ENCODE data around the gene DDX50.

The DDX50 gene

GRCh38 chr10:68895041-68895440 lies 6.1 kb upstream of the DDX50 start:
- H3K4me3 ChIP-seq (ENCODE audit: low read length) = no peak overlapping the region
- H3K4me2 ChIP-seq (ENCODE audit: low read length) = no peak overlapping the region
- H3K27ac ChIP-seq (ENCODE audit: low read depth, low read length) = no peak overlapping the region
- H3K79me2 ChIP-seq (ENCODE audit: control insufficient read depth, low read length) = no peaks in the 10 kb centered on the region
- H3K9me3 ChIP-seq (ENCODE audit: control insufficient read depth, insufficient read depth, low read length) = no peaks in the 10 kb centered on the region
- no peaks in the 10 kb centered on the region for H3F3A ChIP-seq (ENCODE audit: control insufficient read depth, insufficient read depth)
- H3K4me1 ChIP-seq (ENCODE audit: control insufficient read depth, low read length) = peaks cover under 1% of the 10 kb centered on the region; the same call in 1 of the 2 replicates
- no peaks in the 10 kb centered on the region for H3K9me2 ChIP-seq (replicated peaks; ENCODE audit: control insufficient read depth, low read length)
- H3K27me3 ChIP-seq (ENCODE audit: control insufficient read depth, low read length) = no peaks in the 10 kb centered on the region; the same call in 1 of the 2 replicates
- H3K36me3 ChIP-seq (ENCODE audit: control insufficient read depth, low read length) = no peaks in the 10 kb centered on the region
- TF ChIP-seq EZH2phosphoT487 (IDR thresholded peaks at IDR 0.05; ENCODE audit: borderline replicate concordance, low read length) = no peak
- no peak for TF ChIP-seq CTCF (IDR thresholded peaks at IDR 0.05; ENCODE audit: low read depth, low read length, poor library complexity, severe bottlenecking)
- no peaks in the 10 kb centered on the region for H4K20me1 ChIP-seq (ENCODE audit: control insufficient read depth, insufficient read depth, low read depth, low read length)

DNA sequence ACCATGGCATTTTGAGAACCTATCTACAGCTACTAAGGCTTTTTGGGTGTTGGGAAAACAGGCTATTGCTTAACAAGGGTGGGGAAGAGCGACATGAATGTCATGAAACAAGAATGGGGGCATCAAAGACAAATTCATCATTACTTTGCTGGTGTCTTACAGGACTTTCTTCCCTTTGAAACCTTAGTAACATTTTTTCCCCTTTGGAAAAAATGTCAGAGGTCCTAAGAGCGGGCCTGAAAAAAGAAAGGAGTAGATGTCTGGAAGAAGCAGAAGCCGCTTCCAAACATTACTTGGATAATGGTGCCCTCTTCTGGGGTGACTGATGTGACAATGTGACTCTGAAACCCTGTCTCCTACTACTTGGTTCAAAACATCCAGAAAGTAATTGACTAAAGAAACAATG lies 3.8 kb upstream of the DDX50 start:
- no peaks in the 10 kb centered on the region for H3K9me2 ChIP-seq (replicated peaks; ENCODE audit: control insufficient read depth, low read length)
- H3K36me3 ChIP-seq (ENCODE audit: control insufficient read depth, low read length) = peaks cover 8% of the 10 kb centered on the region
- no peak overlapping the region for H3K4me3 ChIP-seq (ENCODE audit: low read length)
- H3K4me2 ChIP-seq (ENCODE audit: low read length) = no peak overlapping the region
- TF ChIP-seq EZH2phosphoT487 (IDR thresholded peaks at IDR 0.05; ENCODE audit: borderline replicate concordance, low read length) = no peak
- TF ChIP-seq CTCF (IDR thresholded peaks at IDR 0.05; ENCODE audit: low read depth, low read length, poor library complexity, severe bottlenecking) = peak; percentile 58
- no peaks in the 10 kb centered on the region for H4K20me1 ChIP-seq (ENCODE audit: control insufficient read depth, insufficient read depth, low read depth, low read length)
- H3K9me3 ChIP-seq (ENCODE audit: control insufficient read depth, insufficient read depth, low read length) = no peaks in the 10 kb centered on the region
- H3K79me2 ChIP-seq (ENCODE audit: control insufficient read depth, low read length) = peaks cover 13% of the 10 kb centered on the region
- H3K27ac ChIP-seq (ENCODE audit: low read depth, low read length) = no peak overlapping the region
- no peaks in the 10 kb centered on the region for H3F3A ChIP-seq (ENCODE audit: control insufficient read depth, insufficient read depth)
- H3K27me3 ChIP-seq (ENCODE audit: control insufficient read depth, low read length) = no peaks in the 10 kb centered on the region; the same call in 1 of the 2 replicates
- H3K4me1 ChIP-seq (ENCODE audit: control insufficient read depth, low read length) = peaks cover 11% of the 10 kb centered on the region

GRCh38 chr10:68899186-68899745 lies 1.8 kb upstream of the DDX50 start:
- peaks cover 20% of the 10 kb centered on the region for H3K36me3 ChIP-seq (ENCODE audit: control insufficient read depth, low read length)
- no peaks in the 10 kb centered on the region for H3K9me2 ChIP-seq (replicated peaks; ENCODE audit: control insufficient read depth, low read length)
- no peak overlapping the region for H3K27ac ChIP-seq (ENCODE audit: low read depth, low read length)
- H4K20me1 ChIP-seq (ENCODE audit: control insufficient read depth, insufficient read depth, low read depth, low read length) = no peaks in the 10 kb centered on the region
- no peak overlapping the region for H3K4me2 ChIP-seq (ENCODE audit: low read length)
- H3K79me2 ChIP-seq (ENCODE audit: control insufficient read depth, low read length) = peaks cover 32% of the 10 kb centered on the region
- no peaks in the 10 kb centered on the region for H3K9me3 ChIP-seq (ENCODE audit: control insufficient read depth, insufficient read depth, low read length)
- H3K4me3 ChIP-seq (ENCODE audit: low read length) = no peak overlapping the region
- no peaks in the 10 kb centered on the region for H3F3A ChIP-seq (ENCODE audit: control insufficient read depth, insufficient read depth)
- H3K4me1 ChIP-seq (ENCODE audit: control insufficient read depth, low read length) = peaks cover 21% of the 10 kb centered on the region
- no peaks in the 10 kb centered on the region for H3K27me3 ChIP-seq (ENCODE audit: control insufficient read depth, low read length)
- no peak for TF ChIP-seq CTCF (IDR thresholded peaks at IDR 0.05; ENCODE audit: low read depth, low read length, poor library complexity, severe bottlenecking)
- no peak for TF ChIP-seq EZH2phosphoT487 (IDR thresholded peaks at IDR 0.05; ENCODE audit: borderline replicate concordance, low read length)
